Thoracic aorta (tissue), 2 donors: ENCODE results near the gene SOX10. TPM values are rescaled to one million over a fixed set of nuclear protein-coding genes. Genes with fewer than 3 reads are reported as not detected.

Experiments used
- ATAC-seq: fragments of 150-250 bp; one replicate; pipeline ENCODE4 v1.8.0; 2017; ENCODE audit warnings: low read depth; ENCODE audit not compliant: insufficient number of reproducible peaks, low FRiP score
- DNase-seq: peaks from one replicate; pipeline ENCODE4 v3.0.0-alpha.2; 2020; ENCODE audit warnings: low spot score
- H3K27ac ChIP-seq, 2 donors: fragments of 200-600 bp; sonication (generic); 1 replicate in 1 of 2; 2 replicates in 1 of 2; pipeline ENCODE4 v1.5.1; 2016; ENCODE audit warnings: mild to moderate bottlenecking in 2 of 2, moderate library complexity in 2 of 2
- H3K27me3 ChIP-seq: fragments of 200-600 bp; sonication (generic); replicated peaks from 2 replicates; pipeline ENCODE4 v1.6.0; 2016; ENCODE audit warnings: mild to moderate bottlenecking; ENCODE audit not compliant: insufficient read depth
- H3K36me3 ChIP-seq: fragments of 200-600 bp; sonication (generic); one replicate; pipeline ENCODE4 v1.5.1; 2016
- H3K4me1 ChIP-seq, 2 donors: fragments of 200-600 bp; sonication (generic); 1 replicate in 1 of 2; 2 replicates in 1 of 2; pipeline versions ENCODE4 v1.5.1 to v1.6.0; 2016; ENCODE audit warnings: low read depth in 2 of 2, mild to moderate bottlenecking in 1 of 2; ENCODE audit not compliant: control insufficient read depth in 1 of 2
- H3K4me3 ChIP-seq: fragments of 200-600 bp; sonication (generic); 2 replicates; pipeline ENCODE4 v1.5.1; 2016; ENCODE audit warnings: mild to moderate bottlenecking
- H3K9me3 ChIP-seq: fragments of 200-600 bp; sonication (generic); 2 replicates; pipeline ENCODE4 v1.5.1; 2016
- total RNA-seq, 2 donors: library from RNA; depleted of rRNA; stranded (reverse); fragments of >200 nt; gene quantifications; one replicate each; pipeline versions ENCODE4 v1.1.0 to v1.2.3, GENCODE V29; 2016
- TF ChIP-seq, protein P1 (sequence below): fragments of 200-600 bp; sonication (generic); IDR thresholded peaks from one replicate; pipeline ENCODE4 v1.5.1; 2019; ENCODE audit warnings: antibody characterized with exemption

Gene SOX10
- total RNA-seq, 2 donors from 2014 or later: 0.49 to 0.95 TPM

DNA sequence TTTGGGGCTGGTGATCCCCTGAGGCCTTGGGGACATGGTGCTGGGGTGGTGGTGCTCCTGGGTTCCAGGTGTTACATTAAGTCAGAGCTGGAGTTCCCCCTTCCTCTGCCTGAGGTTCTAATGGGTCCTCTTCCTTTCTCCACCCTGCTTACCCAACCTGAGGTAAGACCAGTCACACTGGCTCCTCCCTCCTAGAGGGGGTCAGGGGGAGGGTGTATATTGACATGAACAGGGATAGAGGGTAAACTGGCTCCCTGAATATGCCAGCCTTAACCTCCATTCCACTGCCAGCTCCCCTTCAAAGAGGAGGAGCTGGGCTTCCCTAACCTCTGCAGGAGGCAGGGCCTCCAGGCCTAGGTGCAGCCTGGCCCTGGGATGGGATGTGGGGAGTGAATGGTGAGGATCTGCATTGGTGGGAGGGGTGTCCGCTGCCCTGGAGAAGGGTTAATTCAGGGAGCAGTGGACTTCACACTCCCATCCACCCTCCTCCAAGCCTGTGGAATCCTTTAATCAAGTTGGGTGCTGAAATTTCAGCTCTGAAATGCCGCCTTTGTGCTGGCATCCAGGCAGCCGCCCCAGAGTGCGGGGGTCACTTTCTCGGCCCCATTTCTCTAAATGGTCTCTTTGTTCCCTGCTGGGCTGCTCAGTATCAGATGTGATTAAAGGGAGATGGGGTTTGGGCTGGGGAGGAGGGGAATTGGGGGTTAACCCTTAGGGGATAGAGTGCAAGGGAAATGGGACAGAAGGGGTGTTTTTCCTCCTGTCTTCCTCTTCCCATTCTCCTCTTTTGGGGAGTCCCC lies 15.7 kb downstream of the SOX10 start:
- peaks cover 15% of the 10 kb centered on the region for H3K36me3 ChIP-seq
- H3K27ac ChIP-seq: no peak overlapping the region
- peaks cover 8 to 14% of the 10 kb centered on the region in 2 donors for H3K4me1 ChIP-seq

DNA sequence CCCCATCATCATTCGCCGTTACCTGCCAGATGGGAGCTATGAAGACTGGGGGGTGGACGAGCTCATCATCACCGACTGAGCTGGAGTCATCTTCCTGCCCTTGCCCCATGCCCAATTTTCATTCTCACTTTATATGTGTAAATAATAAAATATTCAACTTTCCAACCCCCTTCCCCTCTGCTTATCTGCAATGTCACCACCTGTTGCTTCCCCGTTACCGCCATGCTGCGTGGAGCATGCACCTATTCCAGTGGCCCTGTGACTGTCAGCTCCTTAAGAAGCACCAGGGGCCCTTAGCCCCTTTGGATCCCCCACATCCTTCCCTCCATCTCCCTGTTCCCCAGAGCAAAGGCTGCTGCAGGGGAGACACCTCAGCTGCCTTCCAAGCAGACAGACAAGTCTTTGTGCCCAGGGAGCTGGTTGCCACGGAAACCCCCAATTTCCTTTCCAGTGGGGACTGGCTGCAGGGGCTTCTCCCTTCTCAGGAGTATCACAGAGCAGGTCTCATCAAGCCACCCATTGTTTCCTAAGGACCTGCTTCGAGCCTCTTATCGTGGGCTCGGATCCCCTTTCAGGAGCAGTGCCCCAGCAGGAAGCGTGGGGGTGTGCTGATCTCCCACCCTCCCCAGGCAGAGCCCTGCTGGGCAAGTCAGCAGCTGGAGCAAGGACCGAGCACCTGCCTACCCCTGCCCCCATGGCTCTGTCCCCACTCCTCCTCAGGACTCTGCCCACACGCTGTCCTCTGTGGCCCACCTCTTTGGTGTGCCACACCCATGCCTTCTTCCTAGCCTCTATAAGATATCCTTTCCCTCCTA lies 16.5 kb downstream of the SOX10 start:
- H3K36me3 ChIP-seq: peaks cover 18% of the 10 kb centered on the region
- no peak for DNase-seq
- TF ChIP-seq, protein P1, sequence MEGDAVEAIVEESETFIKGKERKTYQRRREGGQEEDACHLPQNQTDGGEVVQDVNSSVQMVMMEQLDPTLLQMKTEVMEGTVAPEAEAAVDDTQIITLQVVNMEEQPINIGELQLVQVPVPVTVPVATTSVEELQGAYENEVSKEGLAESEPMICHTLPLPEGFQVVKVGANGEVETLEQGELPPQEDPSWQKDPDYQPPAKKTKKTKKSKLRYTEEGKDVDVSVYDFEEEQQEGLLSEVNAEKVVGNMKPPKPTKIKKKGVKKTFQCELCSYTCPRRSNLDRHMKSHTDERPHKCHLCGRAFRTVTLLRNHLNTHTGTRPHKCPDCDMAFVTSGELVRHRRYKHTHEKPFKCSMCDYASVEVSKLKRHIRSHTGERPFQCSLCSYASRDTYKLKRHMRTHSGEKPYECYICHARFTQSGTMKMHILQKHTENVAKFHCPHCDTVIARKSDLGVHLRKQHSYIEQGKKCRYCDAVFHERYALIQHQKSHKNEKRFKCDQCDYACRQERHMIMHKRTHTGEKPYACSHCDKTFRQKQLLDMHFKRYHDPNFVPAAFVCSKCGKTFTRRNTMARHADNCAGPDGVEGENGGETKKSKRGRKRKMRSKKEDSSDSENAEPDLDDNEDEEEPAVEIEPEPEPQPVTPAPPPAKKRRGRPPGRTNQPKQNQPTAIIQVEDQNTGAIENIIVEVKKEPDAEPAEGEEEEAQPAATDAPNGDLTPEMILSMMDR: no peak
- H3K4me3 ChIP-seq: no peak overlapping the region
- no peaks in the 10 kb centered on the region for H3K27me3 ChIP-seq
- ATAC-seq: no peak
- no peak overlapping the region for H3K27ac ChIP-seq
- H3K9me3 ChIP-seq: no peaks in the 10 kb centered on the region
- peaks cover 8 to 14% of the 10 kb centered on the region in 2 donors for H3K4me1 ChIP-seq

More for the DNA sequence above, 15.7 kb downstream of the SOX10 start:
- DNase-seq (no peak), ATAC-seq (no peak)
- Histone ChIP-seq H3K9me3 (no peaks in the 10 kb centered on the region), H3K27me3 (no peaks in the 10 kb centered on the region), H3K4me3 (no peak overlapping the region)
- TF ChIP-seq, protein P1: no peak

DNA sequence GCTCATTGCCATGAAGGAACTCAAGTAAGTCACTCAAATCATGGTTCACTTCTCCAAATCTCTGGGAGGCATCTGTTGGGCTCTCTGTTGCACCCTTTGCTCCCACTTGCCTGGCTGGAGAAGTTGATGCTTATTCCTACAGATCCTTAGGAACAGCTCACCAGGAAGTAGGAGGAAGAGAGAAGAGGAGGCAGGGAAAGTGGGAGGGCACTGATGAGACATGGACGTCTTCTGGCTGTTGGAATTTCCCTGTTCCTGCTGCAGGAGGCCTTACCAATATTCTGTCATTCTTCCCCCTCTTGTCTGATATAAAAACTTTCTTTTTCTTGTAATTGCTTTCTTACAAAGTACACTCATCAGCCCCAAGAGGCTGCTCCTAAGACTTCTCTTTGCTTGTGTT lies 17.2 kb downstream of the SOX10 start:
- H3K4me1 ChIP-seq: peaks cover 8 to 14% of the 10 kb centered on the region in 2 donors
- H3K27ac ChIP-seq: no peak overlapping the region
- H3K4me3 ChIP-seq: no peak overlapping the region
- DNase-seq (no peak), ATAC-seq (no peak)
- H3K27me3 ChIP-seq: no peaks in the 10 kb centered on the region
- H3K9me3 ChIP-seq: no peaks in the 10 kb centered on the region
- TF ChIP-seq, protein P1: no peak
- H3K36me3 ChIP-seq: peaks cover 18% of the 10 kb centered on the region

DNA sequence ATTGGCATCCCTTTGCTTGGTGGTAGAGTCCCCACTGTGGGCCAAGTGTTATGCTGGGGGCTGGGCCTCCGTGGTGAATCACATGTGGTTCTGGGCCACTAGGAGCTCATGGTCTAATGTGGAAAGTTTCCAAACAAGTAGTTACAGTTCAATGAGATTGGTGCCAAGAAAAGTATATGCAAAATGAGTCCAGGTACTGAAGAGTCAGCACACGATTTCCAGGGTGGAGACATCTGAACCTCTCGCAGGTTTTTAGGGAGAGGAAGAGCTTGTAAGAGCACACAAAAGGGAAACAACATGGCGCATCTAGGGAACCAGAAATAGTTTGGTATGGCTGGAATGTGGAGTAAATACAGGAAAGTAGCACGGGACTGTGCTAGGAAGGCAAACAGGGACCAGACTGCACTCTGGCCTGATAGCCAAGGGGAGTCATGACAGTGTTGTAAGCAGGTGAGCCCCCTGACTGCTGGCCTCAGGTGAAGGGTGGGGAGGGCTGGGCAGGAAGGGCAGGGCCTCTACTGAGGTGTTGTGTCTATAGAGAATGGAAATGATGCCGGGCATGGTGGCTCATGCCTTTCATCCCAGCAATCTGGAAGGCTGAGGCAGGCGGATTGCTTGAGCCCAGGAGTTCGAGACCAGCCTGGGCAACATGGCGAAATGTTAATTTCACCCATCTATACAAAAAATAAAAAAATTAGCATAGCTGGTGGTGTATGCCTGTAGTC lies 18.3 kb downstream of the SOX10 start:
- TF ChIP-seq, protein P1: no peak
- DNase-seq (no peak), ATAC-seq (no peak)
- Histone ChIP-seq H3K36me3 (peaks cover 22% of the 10 kb centered on the region), H3K27ac (no peak overlapping the region), H3K4me1 (peaks cover 8 to 14% of the 10 kb centered on the region in 2 donors), H3K27me3 (no peaks in the 10 kb centered on the region), H3K9me3 (no peaks in the 10 kb centered on the region), H3K4me3 (no peak overlapping the region)
